HG03439 (cell line): Measurements from ENCODE around the gene JMJD1C.
"Not testable (repeated sequence)": the region's sequence is repeated elsewhere in the genome, so short reads cannot be mapped to it uniquely, and the experiment has no call there.

Experiments
- ATAC-seq: cut with Tn5 transposase; IDR thresholded peaks from one replicate; pipeline ENCODE4 v1.9.1; 2021; ENCODE audit warnings: mild to moderate bottlenecking, moderate library complexity; ENCODE audit not compliant: unreplicated experiment

JMJD1C gene

DNA sequence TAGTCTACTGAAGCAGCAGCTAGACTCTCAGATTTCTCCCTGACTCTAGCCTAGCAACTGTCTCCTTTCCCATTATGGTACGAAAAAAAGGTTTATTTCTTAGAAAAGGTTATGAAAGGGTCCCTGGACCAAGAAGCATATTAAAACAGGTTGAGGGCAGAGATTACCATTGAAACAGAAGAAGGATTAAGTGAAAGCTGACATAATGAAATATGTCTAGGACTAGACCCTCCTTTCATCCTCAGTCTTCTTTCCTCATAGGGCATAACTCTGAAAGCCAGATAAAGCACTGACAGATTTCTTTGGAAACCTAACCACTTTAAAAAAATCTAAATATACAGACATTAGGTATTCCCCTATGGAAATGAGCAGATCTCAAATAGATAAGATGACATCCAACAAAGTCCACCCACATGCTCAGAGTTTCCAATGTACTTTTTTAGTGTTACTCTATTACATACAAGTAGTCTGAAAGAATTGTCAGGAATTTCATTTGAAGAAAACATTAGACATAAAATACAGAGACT lies 58.6 kb downstream of the JMJD1C start:
- no peak for ATAC-seq

DNA sequence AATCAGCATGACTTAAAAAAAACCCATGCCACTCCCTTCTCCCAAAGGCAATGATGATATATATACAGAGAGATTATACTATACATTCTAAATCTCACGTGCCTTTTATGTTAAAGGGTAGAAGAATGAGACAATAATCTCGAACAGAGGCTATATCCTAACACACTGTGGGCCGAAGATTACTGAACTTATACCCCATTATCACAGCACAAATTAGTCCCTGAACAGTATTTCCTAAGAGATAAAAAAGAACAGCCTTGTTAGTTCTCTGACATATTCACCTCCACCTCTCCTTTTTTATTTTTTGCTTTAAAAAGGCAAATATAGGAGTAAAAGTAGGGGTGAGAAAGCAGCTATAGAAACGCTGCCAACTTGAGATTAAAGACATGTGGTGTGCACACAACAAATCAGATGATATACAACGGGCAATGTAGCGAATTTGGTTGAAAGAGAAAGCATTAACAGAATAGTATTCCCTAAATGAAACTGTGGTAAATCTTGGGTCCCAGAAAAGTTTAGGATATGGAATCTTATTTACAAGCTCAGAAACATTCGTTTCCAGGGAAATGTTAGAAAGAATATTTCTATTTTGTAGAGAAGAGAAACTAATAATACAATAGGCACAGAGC lies 69.5 kb downstream of the JMJD1C start:
- ATAC-seq = no peak

DNA sequence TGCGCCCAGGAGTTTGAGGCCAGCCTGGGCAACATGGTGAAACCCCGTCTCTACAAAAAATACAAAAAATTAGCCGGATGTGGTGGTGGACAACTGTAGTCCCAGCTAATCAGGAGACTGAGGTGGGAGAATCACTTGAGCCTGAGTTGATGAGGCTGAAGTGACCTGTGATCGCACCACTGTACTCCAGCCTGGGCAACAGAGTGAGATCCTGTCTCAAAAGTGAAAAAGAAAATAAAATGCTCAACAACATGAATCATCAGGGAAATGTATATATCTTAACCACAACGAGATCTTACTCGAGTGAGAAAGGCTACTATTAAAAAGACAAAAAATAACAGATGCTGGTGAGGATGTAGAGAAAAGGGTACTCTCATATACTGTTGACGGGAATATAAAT lies 72.7 kb downstream of the JMJD1C start:
- ATAC-seq = no peak

GRCh38 chr10:63392224-63392623 lies 73.6 kb downstream of the JMJD1C start:
- no peak for ATAC-seq

- no peak for ATAC-seq
These were observed 74.0 kb downstream of the JMJD1C start for GRCh38 chr10:63391812-63392211.

GRCh38 chr10:63390521-63390920 lies 75.3 kb downstream of the JMJD1C start:
- no peak for ATAC-seq

GRCh38 chr10:63388421-63389031 lies 77.3 kb downstream of the JMJD1C start:
- ATAC-seq = no peak

DNA sequence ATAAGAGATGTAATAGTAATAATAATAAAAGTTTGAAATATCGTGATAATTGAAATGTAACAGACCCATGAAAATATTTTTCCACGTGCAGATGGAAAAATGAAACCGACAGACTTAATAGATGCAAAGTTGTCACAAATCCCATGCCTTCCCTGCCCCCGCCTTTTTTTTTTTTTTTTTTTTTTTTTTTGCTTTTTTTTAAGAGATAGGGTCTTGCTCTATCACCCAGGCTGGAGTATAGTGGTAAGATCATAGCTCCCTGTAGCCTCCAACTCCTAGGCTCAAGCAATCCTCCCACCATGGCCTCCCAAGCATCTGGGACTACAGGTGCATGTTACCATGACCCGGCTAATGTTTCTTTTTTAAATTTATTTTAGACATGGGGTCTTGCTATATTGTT lies 80.5 kb downstream of the JMJD1C start:
- ATAC-seq = no peak

DNA sequence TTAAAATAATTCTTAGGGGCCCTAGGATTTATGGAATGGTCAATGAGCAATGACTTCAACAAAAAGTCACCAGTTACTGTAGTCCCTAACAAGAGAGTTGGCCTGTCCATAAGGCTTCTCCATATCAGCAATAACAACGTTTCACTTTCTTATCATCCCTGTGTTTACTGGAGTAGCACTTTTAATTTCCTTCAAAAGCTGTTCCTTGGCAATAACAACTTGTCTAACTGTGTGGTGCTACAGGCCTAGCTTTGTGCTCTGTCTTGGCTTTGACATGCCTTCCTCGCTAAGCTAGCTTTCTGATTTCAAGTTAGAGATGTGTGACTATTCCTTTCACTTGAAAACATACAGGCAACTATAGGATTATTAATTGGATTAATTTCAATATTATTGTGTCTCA lies 81.1 kb downstream of the JMJD1C start:
- no peak for ATAC-seq

DNA sequence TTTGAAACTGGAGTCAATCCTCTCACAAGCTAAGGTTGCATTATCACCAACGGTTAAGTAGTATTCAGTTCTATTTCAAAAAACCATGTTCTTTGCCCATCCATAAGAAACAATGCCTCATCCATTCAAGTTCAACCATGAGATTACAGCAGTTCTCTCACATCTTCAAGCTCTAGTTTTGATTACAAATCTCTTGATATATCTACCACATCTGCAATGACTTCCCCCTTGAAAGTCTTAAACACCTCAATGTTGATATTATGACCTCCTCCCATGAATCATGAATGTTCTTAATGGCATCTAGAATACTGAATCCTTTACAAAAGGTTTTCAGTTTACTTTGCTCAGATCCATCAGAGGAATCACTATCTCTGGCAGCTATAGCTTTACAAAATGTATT lies 81.8 kb downstream of the JMJD1C start:
- ATAC-seq = no peak

DNA sequence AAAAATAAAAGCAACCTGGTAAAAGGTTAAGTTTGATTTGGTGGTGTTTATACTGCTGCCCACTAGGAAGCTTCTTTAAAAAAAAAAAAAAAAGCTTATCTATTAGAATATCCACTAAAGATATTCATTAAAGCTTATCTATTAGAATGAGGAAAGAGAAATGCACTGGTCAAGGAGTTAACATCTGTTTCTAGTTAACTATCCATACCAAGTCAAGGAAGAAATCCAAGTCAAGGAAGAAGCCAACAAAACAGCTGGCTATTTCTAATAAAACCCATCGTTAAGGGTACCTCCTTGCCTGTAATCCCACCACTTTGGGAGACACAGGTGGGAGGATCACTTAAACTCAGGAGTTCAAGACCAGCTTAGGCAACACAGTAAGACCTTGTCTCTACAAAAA lies 82.6 kb downstream of the JMJD1C start:
- no peak for ATAC-seq

DNA sequence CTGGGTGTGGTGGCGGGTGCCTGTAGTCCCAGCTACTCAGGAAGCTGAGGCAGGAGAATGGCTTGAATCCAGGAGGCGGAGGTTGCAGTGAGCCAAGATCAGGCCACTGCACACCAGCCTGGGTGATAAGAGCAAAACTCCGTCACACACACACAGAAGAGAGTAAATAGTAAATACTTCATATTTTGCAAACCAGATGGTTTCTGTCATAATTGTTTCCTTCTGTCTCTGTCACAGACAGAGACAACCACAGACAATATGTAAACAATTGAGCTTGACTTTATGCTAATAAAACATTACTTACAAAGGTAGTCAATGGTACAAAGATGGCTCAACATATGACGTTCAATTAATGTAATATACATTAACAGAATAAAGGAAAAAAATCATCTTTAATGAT lies 83.7 kb downstream of the JMJD1C start:
- ATAC-seq = no peak

DNA sequence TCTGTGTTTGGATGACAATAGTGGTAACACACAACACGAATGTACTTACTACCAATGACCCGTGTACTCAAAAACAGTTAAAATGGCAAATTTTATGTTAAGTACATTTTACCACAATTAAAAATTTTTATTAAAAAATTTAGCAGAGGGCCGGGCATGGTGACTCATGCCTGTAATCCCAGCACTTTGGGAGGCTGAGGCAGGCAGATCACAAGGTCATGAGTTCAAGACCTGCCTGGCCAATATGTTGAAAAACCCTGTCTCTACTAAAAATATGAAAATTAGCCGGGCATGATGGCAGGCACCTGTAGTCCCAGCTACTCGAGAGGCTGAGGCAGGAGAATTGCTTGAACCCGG lies 88.5 kb downstream of the JMJD1C start:
- not testable (repeated sequence) for ATAC-seq

DNA sequence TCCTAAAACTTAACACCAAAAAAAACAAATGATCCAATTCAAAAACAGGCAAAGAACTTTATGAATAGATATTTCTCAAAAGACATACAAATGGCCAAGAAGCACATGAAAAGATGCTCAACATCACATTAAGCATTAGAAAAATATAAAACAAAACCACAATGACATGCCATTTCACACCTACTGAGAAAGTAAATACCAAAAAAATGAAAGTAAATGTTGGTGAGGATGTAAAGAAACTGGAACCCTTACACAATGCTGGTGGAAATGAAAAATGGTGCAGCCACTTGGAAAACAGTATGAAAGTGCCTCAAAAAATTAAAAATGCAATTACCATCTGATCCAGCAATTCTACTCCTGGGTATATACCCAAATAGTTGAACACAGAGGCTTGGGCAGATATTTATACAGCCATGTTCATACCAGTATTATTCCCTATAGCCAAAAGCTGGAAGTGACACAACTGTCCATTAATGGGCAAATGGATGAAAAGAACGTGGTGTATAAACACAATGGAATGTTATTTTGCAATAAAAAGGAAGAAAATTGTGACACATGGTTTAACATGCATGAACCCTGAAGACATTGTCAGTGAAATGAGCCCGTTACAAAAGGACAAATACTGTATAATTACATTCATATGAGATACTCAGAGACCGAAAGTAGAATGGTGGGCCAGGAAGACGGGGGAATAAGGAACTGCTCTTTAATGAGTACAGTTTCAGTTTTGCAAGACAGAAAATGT lies 89.0 kb downstream of the JMJD1C start:
- ATAC-seq = peak; percentile 88

GRCh38 chr10:63375859-63376258 lies 89.9 kb downstream of the JMJD1C start:
- no peak for ATAC-seq

DNA sequence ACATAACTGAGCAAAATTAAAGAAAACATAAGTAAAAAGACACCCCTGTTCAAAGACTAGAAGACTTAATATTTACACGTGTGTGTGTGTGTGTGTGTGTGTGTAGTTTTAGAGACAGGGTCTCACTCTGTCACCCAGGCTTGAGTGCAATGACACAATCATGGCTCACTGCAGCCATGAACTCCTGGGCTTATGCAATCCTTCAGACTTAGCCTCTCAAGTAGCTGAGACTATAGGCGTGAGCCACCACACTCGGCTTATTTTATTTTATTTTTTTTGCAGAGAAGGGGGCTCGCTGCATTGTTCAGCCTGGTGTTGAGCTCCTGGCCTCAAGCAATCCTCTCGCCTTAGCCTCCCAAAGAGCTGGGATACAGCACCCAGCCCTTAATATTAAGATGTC lies 90.3 kb downstream of the JMJD1C start:
- ATAC-seq = no peak

- no peak for ATAC-seq
These were observed 90.8 kb downstream of the JMJD1C start for GRCh38 chr10:63374991-63375390.

DNA sequence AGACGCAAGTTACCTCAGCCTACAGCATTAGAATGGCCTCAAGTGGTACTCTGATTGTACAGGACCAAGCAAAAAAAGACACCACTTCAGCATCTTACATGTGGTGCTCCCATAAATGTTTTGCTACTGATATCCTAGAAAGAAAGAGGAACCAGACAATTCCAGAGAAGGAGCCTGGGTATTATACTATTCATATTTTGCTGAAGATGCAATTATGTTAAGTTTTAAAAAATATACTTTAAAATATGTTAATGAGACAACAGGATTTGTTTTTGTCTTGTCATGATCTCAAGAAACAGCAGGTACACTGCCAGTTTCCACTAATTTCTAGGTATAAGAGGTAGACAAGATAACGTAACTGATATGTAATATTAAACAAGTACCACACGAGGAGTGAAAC lies 92.6 kb downstream of the JMJD1C start:
- ATAC-seq = no peak

DNA sequence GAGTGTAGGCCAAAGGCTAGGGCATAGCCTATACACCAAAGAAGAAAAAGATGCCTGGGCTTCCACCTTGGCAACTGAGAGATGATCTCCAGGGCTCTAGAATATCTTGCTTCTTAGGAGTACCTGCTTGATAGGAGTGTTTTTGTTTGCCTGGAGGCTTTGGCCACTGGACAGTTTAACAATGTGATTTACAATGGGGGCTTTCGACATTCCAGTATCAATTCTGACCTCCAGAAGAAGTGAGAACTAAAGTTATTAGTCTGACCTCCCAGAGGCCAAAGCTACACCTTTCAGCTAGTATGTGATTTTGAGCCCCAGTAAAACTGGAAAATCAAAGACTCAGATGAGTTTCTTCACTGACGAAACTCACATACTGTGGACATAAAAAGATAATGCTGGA lies 96.1 kb downstream of the JMJD1C start:
- ATAC-seq = no peak

- ATAC-seq = no peak
These were observed 97.4 kb downstream of the JMJD1C start for GRCh38 chr10:63368365-63368764.

DNA sequence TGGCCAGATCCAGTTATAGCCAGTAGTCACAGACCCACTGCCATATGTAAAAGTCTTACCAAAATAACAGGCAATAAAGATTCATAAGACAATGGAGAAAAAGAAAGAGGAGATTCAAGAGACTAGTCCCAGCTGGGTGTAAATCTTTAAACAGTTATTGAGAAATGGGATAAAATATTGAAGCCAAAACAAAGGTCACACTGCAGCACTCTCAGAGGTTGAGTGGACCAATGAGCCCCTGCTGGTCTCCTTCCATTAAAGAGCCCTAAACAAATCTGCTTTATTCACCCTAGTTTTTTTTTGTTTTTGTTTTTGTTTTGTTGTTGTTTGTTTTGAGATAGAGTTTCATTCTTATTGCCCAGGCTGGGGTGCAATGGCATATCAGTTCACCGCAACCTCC lies 98.8 kb downstream of the JMJD1C start:
- ATAC-seq = no peak
